Measurements from ENCODE around the gene SGTB.
"Not testable (repeated sequence)": the region's sequence is repeated elsewhere in the genome, so short reads cannot be mapped to it uniquely, and the experiment has no call there.

SGTB gene

DNA sequence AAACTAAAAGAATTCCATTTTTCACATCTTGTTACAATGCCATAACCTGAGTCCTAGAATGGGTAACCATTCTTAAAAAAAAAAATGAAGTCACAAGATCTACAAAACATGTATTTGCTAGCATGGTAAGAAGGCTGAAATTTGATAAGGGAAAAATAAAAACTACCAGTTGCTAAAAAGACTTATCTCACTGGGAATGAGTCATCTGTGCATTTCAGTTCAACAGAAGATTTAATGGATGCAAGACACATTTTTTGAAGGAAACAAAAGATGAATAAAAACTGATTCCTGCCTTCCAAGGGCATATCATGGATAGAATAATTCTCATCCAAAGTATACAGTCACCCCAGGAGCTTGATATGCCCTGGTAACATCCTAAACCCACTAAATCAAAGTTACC is 47.2 kb downstream of the SGTB start:
- DNase-seq, result no peak

DNA sequence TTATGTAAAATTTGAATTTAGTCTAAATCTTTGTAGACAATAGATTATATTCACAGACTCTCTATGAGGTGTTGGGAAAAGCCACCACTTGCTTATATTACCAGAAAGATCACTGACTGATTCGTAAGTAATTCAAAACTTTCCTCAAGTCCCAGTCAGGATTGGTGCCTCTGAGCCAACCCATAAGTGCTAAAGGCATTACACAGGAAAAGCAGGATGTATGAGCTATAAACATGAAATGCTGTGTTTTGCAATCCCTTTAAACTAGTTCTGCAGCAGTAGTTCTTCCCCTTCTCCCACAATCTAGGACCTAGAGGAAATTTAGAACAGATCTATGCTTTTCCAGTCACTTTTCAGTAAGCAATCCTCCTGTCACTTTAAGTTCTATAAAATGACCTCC is 49.1 kb downstream of the SGTB start:
- DNase-seq, result no peak

- DNase-seq, result no peak
These were observed 53.2 kb downstream of the SGTB start for GRCh38 chr5:65668696-65669095.

- no peak for DNase-seq
These were observed 57.9 kb downstream of the SGTB start for GRCh38 chr5:65663804-65664521.

GRCh38 chr5:65654713-65655112 is 67.2 kb downstream of the SGTB start:
- no peak for DNase-seq

DNA sequence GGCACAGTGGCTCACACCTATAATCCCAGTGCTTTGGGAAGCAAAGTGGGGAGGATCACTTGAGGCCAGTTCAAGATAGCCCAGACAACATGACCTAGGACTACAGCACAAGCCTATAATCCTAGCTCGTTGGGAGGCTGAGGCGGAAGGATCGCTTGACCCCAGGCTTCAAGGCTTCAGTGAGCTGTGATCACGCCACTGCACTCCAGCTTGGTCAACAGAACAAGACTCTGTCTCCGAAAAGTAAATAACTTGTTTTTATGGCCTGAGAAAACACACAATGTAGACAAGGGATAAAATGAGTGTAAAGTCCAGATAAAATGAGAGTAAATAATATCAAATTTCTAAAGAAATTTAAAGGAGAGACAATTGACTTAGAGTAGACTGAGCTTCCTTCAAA is 70.8 kb downstream of the SGTB start:
- no peak for DNase-seq

GRCh38 chr5:65647941-65648340 is 74.0 kb downstream of the SGTB start:
- DNase-seq, result no peak

- no peak for DNase-seq
These were observed 75.0 kb downstream of the SGTB start for GRCh38 chr5:65646938-65647337.

DNA sequence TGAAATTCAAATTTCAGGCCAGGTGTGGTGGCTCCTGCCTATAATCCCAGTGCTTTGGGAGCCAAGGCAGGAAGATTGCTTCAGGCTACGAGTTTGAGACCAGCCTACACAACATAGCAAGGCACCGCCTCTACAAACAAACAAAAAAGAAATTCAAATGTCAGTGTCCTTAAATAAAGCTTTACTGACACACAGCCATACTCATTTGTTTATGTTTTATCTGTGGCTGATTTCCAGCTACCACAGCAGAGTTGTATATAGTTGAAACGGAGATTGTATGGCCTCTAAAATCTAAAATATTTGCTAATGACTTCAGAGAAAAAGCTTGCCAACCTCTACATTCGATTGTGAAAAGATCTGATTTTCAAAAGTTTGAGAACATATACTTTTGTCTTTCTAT is 81.7 kb downstream of the SGTB start:
- no peak for DNase-seq

GRCh38 chr5:65630981-65631380 is 90.9 kb downstream of the SGTB start:
- DNase-seq, result no peak

GRCh38 chr5:65625743-65626142 is 96.2 kb downstream of the SGTB start:
- no peak for DNase-seq

DNA sequence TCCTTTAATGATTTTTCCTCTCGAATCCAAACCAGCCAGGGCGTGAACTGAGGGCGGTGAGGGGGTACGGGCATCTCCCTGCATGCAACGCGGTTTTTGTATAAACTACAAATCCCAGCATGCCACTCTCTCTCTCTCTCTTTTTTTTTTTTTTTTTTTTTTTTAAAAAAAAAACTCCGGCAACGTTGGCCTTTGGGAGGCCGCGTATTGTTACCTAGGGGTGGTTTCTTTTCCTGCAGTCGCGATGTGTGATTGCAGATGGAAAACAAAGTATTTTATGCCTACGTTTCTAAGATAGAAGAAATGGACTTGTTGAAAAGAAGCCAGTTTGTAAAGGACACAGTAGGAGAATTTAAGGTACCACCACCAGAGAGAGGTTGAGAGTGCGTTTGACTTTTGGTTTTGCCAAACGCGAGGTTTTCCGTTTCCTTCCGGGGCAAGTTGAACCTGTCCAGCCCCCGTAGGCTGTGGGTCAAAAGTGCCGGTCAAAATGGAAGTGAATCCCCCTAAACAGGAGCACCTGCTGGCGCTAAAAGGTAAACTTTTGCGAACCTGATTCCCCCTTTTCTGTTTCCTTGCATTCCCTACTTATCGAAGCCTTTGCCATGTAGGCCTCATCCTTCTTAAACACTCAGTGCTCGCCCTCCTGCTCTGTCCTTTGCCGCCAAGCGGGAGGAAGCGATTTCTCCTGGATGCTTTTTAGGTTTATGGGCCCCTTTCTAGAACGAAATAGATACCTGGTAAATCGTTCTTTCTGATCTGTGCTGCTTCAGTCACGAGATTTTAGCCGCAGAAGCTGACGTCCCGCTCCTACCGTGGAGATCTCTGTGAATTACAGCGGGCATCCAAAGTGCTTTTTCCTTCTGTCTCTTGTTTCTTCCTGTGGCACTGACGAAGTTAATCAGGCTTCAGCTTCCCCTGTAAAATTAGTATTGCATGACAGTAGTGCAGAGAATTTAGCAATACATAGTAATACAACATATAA is 97.0 kb downstream of the SGTB start, which contains the start of the genes SHLD3 and TRAPPC13:
SHLD3 (plus strand) TSS at position 457 of the 985 bp plus-strand sequence. CDS start 4,561 bp downstream, outside the sequence.
TRAPPC13 (plus strand) TSS at position 457 of the 985 bp plus-strand sequence; CDS start at position 491, 34 bp downstream.
- peak in 57 of 58 donors; percentile 23 to 93 (median 86) for DNase-seq

GRCh38 chr5:65624025-65624570 is 97.8 kb downstream of the SGTB start, which contains the start of gene TRIM23:
Gene TRIM23 (minus strand): TSS chr5:65624333. CDS start chr5:65624274, 59 bp downstream.
- DNase-seq, result peak; percentile 26 to 94 (median 89)

DNA sequence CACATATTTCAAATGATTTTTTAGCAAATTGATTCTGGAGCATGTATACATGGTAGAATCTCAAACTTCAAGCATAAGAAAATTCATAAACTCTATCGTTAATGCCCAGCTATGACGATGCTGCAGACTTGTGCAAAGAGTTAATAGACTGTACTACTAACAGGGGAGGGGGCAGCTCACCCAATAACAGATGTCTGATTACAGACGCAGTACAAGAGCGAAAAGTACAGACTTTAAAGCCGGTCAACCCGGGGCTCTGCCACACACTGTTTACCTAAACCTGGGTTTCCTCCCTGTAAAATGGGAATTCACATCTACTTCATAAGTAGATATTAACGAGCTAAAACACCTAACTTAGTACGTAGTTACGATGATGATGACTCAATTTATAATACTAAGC is 98.4 kb downstream of the SGTB start:
- no peak for DNase-seq

DNA sequence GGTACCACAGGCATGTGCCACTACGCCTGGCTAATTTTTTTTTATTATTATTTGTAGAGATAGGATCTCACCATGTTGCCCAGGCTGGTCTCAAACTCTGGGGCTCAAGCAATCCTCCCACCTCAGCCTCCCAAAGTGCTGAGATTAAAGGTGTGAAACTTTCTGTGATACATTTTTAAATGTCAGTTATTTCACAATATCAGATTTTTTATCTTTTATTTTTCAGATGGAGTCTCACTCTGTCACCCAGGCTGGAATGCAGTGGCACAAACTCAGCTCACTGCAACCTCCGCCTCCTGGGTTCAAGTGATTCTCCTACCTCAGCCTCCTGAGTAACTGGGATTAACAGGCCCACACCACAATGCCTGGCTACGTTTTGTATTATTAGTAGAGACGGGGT is 99.9 kb downstream of the SGTB start:
- DNase-seq, result not testable (repeated sequence)

- no peak for DNase-seq
These were observed 101.9 kb downstream of the SGTB start for GRCh38 chr5:65620021-65620420.
